Activated T-cell treated with anti-CD3 and anti-CD28 coated beads, Interleukin-2, amount 50 U/mL, for 48 hours (primary cell): Measurements from ENCODE around the gene CSN3.

Experiments
- DNase-seq, 2 experiments: peaks; one replicate each; pipeline ENCODE4 v3.0.0-alpha.2; 2020

Gene CSN3

DNA sequence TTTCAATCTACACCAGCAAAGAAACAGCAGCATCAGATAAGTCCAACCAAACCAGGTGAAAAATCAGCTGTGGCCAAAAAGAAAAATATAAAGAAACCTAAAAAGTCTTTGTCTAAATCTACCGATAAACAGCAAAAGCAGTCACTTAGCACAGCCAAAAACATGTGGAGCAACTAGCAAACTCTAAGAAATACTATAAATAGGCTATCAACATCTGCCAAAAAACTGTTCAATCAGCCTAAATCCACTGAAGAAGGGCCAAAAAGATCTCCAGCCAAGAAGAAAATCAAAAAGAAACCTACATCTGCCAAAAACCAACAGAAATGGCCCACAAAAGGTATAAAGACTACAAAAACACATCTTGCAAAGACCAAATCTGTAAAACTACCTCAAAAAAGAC, 55.7 kb downstream of the CSN3 start:
- DNase-seq = no peak

DNA sequence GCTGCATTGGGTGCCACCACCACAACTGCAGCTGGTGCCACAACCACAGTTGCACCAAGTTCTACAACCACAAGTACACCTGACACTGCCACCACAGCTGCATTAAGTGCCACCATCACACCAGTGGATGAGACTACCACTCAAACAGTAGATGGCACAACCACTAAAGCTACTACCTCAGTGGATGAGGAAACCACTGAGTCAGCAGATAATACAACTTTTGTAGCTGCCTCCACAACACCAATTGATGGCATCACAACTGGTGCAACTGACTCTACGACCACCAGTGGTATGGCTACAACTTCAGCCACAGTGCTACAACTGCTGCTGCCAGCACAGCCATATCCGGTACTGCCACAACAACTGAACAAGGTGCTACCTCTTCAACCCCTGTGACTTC, 57.2 kb downstream of the CSN3 start:
- DNase-seq = no peak

DNA sequence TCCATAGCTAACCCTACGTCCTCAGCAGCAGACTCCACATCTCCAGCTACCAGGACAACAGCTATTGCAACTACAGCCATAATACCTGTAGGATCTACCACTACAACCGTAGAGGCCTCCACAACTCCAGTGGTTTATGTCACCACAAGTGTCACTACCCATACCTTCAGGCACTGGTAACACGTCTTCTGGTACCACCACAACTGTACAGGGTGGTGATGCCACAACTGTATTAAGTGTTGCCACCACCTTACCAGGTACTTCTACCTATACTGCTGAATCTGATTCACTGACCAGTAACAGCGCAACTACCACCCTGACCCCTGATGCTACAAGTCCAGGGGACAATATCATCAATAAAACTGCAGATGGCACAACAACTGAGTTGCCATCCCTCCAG, 57.8 kb downstream of the CSN3 start:
- DNase-seq = no peak
